ENCODE results near the gene OTUD1.

The OTUD1 gene

GRCh38 chr10:23439961-23440889 is 1.4 kb downstream of the OTUD1 start:
- Mint-ChIP-seq H3K36me3 (no peaks in the 10 kb centered on the region), H3K4me1 (ENCODE audit: low read depth) (peaks cover 40% of the 10 kb centered on the region), H3K9me3 (ENCODE audit: low read depth) (no peaks in the 10 kb centered on the region), H3K27me3 (no peaks in the 10 kb centered on the region), H3K4me3 (peak overlapping the region; percentile 93), H3K27ac (peak overlapping the region; percentile 90)

DNA sequence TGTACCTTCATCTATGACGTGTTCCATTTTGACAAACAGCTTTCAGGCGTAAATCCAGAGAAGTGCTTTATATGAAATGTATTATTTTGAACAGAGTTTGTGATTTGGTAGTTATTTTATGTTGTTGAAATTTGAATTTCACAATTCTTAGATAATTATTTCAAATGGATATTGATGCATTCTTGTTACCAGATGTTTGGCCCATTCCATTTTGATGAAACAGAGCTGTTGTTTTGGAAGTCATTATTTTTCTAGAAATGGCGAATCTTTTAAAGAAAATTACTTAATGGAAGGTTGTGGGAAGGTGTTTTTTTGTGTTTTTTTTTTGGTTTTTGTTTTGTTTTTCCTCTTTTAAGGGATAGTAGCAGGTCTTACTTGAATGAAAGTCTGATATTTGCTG is 2.4 kb downstream of the OTUD1 start:
- Mint-ChIP-seq H3K36me3 (peaks cover 4% of the 10 kb centered on the region), H3K27me3 (no peaks in the 10 kb centered on the region), H3K4me3 (peak overlapping the region; percentile 93), H3K4me1 (ENCODE audit: low read depth) (peaks cover 44% of the 10 kb centered on the region), H3K9me3 (ENCODE audit: low read depth) (no peaks in the 10 kb centered on the region), H3K27ac (peak overlapping the region; percentile 16)

GRCh38 chr10:23442936-23443335 is 4.1 kb downstream of the OTUD1 start:
- no peak overlapping the region for H3K27ac Mint-ChIP-seq
- H3K27me3 Mint-ChIP-seq, result no peaks in the 10 kb centered on the region
- H3K4me1 Mint-ChIP-seq (ENCODE audit: low read depth), result peaks cover 50% of the 10 kb centered on the region
- H3K4me3 Mint-ChIP-seq, result peak overlapping the region; percentile 93
- no peaks in the 10 kb centered on the region for H3K9me3 Mint-ChIP-seq (ENCODE audit: low read depth)
- peaks cover 4% of the 10 kb centered on the region for H3K36me3 Mint-ChIP-seq

GRCh38 chr10:23445591-23445990 is 6.7 kb downstream of the OTUD1 start:
- Mint-ChIP-seq H3K4me3 (peak overlapping the region; percentile 4), H3K4me1 (ENCODE audit: low read depth) (peaks cover 65% of the 10 kb centered on the region), H3K36me3 (peaks cover 6% of the 10 kb centered on the region), H3K27ac (peak overlapping the region; percentile 5), H3K9me3 (ENCODE audit: low read depth) (no peaks in the 10 kb centered on the region), H3K27me3 (no peaks in the 10 kb centered on the region)

DNA sequence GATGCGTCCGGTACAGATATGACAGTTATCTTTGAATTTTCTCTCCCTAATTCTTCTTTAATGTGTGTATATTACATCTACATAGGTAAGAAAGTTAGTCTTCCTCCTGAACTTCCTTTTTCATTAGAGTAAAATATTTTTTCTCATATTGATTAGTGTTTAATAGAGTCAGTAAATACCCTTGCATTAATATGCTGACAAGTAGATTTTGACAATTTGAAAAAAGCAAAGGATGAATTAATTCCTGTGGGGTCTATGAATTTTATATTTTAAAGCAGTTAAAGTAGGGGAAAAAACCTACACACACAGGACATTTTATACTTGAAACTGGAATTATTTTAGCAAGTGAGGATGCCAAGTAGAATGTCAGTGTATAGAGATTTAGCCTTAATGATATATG is 9.4 kb downstream of the OTUD1 start:
- H3K27me3 Mint-ChIP-seq, result no peaks in the 10 kb centered on the region
- H3K9me3 Mint-ChIP-seq (ENCODE audit: low read depth), result no peaks in the 10 kb centered on the region
- peaks cover 9% of the 10 kb centered on the region for H3K36me3 Mint-ChIP-seq
- peaks cover 37% of the 10 kb centered on the region for H3K4me1 Mint-ChIP-seq (ENCODE audit: low read depth)
- H3K4me3 Mint-ChIP-seq, result no peak overlapping the region
- H3K27ac Mint-ChIP-seq, result peak overlapping the region; percentile 83

GRCh38 chr10:23448802-23449570 is 10.1 kb downstream of the OTUD1 start:
- Mint-ChIP-seq H3K36me3 (peaks cover 9% of the 10 kb centered on the region), H3K4me1 (ENCODE audit: low read depth) (peaks cover 34% of the 10 kb centered on the region), H3K27ac (peak overlapping the region; percentile 83), H3K27me3 (no peaks in the 10 kb centered on the region), H3K9me3 (ENCODE audit: low read depth) (no peaks in the 10 kb centered on the region), H3K4me3 (peak overlapping the region; percentile 56)

GRCh38 chr10:23452033-23452655 is 13.3 kb downstream of the OTUD1 start:
- Mint-ChIP-seq H3K36me3 (peaks cover 5% of the 10 kb centered on the region), H3K27me3 (no peaks in the 10 kb centered on the region), H3K9me3 (ENCODE audit: low read depth) (no peaks in the 10 kb centered on the region), H3K4me1 (ENCODE audit: low read depth) (peaks cover 20% of the 10 kb centered on the region), H3K4me3 (no peak overlapping the region), H3K27ac (no peak overlapping the region)

DNA sequence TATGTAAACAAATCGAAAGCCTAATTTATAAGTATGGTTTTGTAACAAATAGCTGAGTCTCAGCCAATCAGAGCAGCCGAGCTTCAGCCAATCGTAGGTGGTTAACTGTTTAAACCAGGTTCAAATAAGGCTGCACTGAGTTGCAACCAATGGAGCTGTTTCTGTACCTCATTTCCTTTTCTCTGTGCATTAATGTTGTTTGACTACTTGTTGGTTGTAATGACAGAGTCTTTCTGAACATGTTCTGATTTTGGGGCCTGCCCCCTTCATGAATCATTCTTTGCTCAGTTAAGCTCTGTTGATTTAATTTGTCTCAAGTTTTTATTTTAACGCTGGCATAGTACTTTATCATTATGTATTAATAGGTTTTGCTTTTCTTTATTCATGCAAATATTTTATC is 14.6 kb downstream of the OTUD1 start:
- Mint-ChIP-seq H3K27me3 (no peaks in the 10 kb centered on the region), H3K4me3 (no peak overlapping the region)

GRCh38 chr10:23457632-23458417 is 18.9 kb downstream of the OTUD1 start:
- Mint-ChIP-seq H3K4me1 (ENCODE audit: low read depth) (peaks cover 4% of the 10 kb centered on the region), H3K36me3 (no peaks in the 10 kb centered on the region), H3K27me3 (no peaks in the 10 kb centered on the region), H3K27ac (no peak overlapping the region), H3K4me3 (no peak overlapping the region), H3K9me3 (ENCODE audit: low read depth) (no peaks in the 10 kb centered on the region)

More for the DNA sequence above, 14.6 kb downstream of the OTUD1 start:
- Mint-ChIP-seq H3K9me3 (ENCODE audit: low read depth) (no peaks in the 10 kb centered on the region), H3K4me1 (ENCODE audit: low read depth) (peaks cover 13% of the 10 kb centered on the region), H3K36me3 (peaks cover 5% of the 10 kb centered on the region), H3K27ac (no peak overlapping the region)

DNA sequence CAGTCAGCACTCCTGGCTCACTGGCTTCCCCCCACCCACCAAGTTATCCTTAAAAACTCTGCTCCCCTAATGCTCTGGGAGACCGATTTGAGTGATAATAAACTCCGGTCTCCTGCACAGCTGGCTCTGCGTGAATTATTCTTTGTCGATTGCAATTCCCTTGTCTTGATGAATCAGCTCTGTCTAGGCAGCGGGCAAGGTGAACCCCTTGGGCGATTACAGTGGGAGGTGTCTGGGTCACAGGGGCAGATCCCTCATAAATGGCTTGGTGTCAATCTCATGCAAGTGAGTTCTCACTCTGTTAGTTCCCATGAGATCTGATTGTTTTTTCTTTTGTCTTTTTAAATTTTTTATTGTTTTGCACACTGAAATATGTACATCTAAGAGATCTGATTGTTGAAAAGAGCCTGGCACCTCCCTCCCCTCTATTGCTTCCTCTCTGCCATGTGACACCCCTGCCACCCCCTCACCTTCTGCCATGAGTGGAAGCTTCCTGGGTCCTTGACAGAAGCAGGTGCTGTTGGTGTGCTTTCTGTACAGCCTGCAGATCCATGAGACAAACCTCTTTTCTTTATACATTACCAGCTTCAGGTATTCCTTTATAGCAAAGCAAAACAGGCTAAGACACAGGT is 20.5 kb downstream of the OTUD1 start:
- Mint-ChIP-seq H3K36me3 (no peaks in the 10 kb centered on the region), H3K4me3 (no peak overlapping the region), H3K9me3 (ENCODE audit: low read depth) (no peaks in the 10 kb centered on the region), H3K27me3 (no peaks in the 10 kb centered on the region), H3K4me1 (ENCODE audit: low read depth) (peaks cover 4% of the 10 kb centered on the region), H3K27ac (no peak overlapping the region)

GRCh38 chr10:23461557-23461956 is 22.7 kb downstream of the OTUD1 start:
- Mint-ChIP-seq H3K27ac (no peak overlapping the region), H3K4me1 (ENCODE audit: low read depth) (peaks cover 4% of the 10 kb centered on the region), H3K36me3 (no peaks in the 10 kb centered on the region), H3K9me3 (ENCODE audit: low read depth) (no peaks in the 10 kb centered on the region), H3K27me3 (no peaks in the 10 kb centered on the region), H3K4me3 (no peak overlapping the region)

GRCh38 chr10:23467012-23467411 is 28.1 kb downstream of the OTUD1 start:
- Mint-ChIP-seq H3K4me3 (no peak overlapping the region), H3K9me3 (ENCODE audit: low read depth) (no peaks in the 10 kb centered on the region), H3K27ac (no peak overlapping the region), H3K27me3 (peaks cover 7% of the 10 kb centered on the region), H3K4me1 (ENCODE audit: low read depth) (no peaks in the 10 kb centered on the region), H3K36me3 (no peaks in the 10 kb centered on the region)

- no peak overlapping the region for H3K4me3 Mint-ChIP-seq
- H3K27me3 Mint-ChIP-seq, result peaks cover 7% of the 10 kb centered on the region
- H3K9me3 Mint-ChIP-seq (ENCODE audit: low read depth), result no peaks in the 10 kb centered on the region
- no peaks in the 10 kb centered on the region for H3K36me3 Mint-ChIP-seq
- no peaks in the 10 kb centered on the region for H3K4me1 Mint-ChIP-seq (ENCODE audit: low read depth)
- no peak overlapping the region for H3K27ac Mint-ChIP-seq
Observed at GRCh38 chr10:23467548-23467947, 28.7 kb downstream of the OTUD1 start.
